Activated T-helper 2 cell treated with anti-CD3 and anti-CD28 coated beads, Interferon-gamma antibody, Interleukin-2, Interleukin-4, amounts not matched to agents 10 μg/mL and 5 μg/mL and 100 μg/mL, durations not matched to agents 14 hours and 24 hours and 36 hours (primary cell): ENCODE measurements around the gene PTPN22. TPM values are rescaled to one million over a fixed set of nuclear protein-coding genes. Genes with fewer than 3 reads are reported as not detected.

Experiments
- DNase-seq: peaks from one replicate; pipeline ENCODE4 v3.0.0; 2021; ENCODE audit warnings: low spot score
- H3K27ac Mint-ChIP-seq: one replicate; pipeline ENCODE4 v1.8.0; 2021; ENCODE audit warnings: mixed read lengths
- H3K27me3 Mint-ChIP-seq: one replicate; pipeline ENCODE4 v1.8.0; 2021; ENCODE audit warnings: low read depth, mixed read lengths
- H3K36me3 Mint-ChIP-seq: one replicate; pipeline ENCODE4 v1.8.0; 2021; ENCODE audit warnings: low read depth, mixed read lengths
- H3K4me1 Mint-ChIP-seq: one replicate; pipeline ENCODE4 v1.8.0; 2021; ENCODE audit warnings: low read depth, mixed read lengths
- H3K4me3 Mint-ChIP-seq: one replicate; pipeline ENCODE4 v1.8.0; 2021; ENCODE audit warnings: low read depth, mild to moderate bottlenecking, moderate library complexity, mixed read lengths
- H3K9me3 Mint-ChIP-seq: one replicate; pipeline ENCODE4 v1.8.0; 2021; ENCODE audit warnings: mixed read lengths
- intact Hi-C: fragments of 100-400 bp; cut with micrococcal nuclease; formaldehyde crosslinking; loops from one replicate; pipeline ENCODE4 v1.15.1; 2023
- total RNA-seq: library from RNA; stranded (reverse); gene quantifications from 2 replicates; pipeline ENCODE4 v1.2.3, GENCODE V29; 2022

PTPN22 gene
- 57.8 and 58.8 TPM in 2 replicates for total RNA-seq

DNA sequence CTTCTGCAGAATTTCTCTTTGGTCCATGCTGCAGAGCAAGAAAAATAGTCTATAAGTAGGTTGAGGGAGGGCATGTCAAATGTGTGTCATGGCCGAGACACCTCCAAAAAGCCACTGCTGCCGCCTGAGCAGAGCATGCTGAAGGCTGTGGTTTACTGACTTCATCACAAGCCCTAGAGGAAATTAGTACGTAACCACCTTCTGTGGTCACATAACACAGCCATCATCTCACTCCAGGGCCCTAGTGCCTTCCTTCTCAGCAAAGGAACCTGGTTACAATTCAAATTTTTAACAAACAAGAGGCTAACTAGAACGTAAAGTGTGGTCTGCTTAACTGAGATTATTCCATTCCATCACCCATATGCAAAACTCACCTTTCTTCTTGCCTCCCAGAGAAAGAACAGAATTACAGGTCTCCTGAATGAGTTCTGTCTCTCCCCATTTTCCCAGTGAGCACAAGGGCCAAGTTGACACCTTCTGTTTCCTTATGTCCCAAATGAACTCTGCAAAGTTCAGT lies at the start of gene PTPN22:
PTPN22 (minus strand) TSS at position 116 of the 517 bp plus-strand sequence.
- Mint-ChIP-seq H3K9me3 (no peaks in the 10 kb centered on the region), H3K4me1 (peaks cover 65% of the 10 kb centered on the region), H3K27me3 (no peaks in the 10 kb centered on the region), H3K27ac (peak within 1 kb of the TSS; percentile 97), H3K4me3 (peak within 1 kb of the TSS; percentile 86), H3K36me3 (peaks cover 32% of the 10 kb centered on the region)
- intact Hi-C loops, result loop anchor here (1.0 kb wide), 3 partner anchors 34 to 59 kb away; partner anchors contain the start of genes DCLRE1B and RSBN1
- peak; percentile 81 for DNase-seq

DNA sequence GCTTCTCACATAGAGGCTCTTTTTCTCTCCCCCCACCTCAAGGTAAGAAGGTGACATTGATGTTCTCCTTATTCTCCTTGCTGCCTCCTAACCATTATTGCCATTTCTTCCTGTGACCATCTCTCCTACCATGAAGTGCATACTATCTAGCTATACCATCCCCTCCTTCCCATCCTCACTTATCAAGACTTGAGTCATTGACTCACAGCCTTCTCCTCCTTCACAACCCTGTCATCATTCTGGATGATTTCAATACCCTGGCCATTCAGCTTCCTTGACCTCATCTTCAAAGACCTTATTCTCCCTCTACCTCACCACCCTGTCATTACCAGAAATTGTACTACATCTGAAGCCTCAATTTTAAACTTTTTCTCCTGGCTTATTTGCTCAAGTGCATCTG lies 46.7 kb upstream of the PTPN22 start:
- intact Hi-C loops, result no loop called here
- no peak overlapping the region for H3K27ac Mint-ChIP-seq
- no peak for DNase-seq
- H3K4me1 Mint-ChIP-seq, result peaks cover 7% of the 10 kb centered on the region
- H3K9me3 Mint-ChIP-seq, result no peaks in the 10 kb centered on the region
- peaks cover 10% of the 10 kb centered on the region for H3K36me3 Mint-ChIP-seq
- H3K4me3 Mint-ChIP-seq, result no peak overlapping the region
- peaks cover 4% of the 10 kb centered on the region for H3K27me3 Mint-ChIP-seq

DNA sequence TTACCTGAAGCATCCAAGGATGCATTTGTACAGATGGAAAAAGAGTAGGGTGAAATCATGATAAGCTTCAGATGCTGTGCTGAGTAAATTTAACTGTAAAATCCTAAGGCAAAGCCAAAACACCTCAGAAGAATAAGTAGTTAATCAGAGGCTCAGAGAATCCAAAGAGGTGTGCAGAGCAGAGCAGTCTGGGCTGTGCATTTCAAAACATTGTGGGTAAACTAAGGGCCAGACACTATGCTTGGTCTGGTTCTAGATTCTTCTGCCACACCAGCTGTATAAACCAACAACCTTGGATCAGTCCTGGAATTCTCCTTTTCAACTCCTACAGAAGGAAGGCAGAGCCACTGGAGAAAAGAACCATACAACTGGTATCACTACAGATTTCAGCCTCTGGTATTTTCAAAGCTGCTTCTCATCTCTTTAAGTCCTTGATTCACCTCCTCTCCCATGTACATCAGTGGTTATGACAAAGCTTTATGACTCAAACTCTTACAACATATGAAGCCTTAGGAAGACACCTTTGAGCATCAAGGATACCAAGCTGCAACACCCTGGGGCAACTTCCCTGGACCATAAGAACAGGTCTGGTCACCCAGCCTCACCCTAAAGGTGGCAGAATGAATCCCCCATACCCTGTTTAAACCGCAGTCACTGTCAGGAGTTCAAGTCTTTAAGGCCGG lies 46.0 kb upstream of the PTPN22 start:
- no peak overlapping the region for H3K27ac Mint-ChIP-seq
- H3K4me1 Mint-ChIP-seq, result peaks cover 11% of the 10 kb centered on the region
- peaks cover 16% of the 10 kb centered on the region for H3K36me3 Mint-ChIP-seq
- H3K9me3 Mint-ChIP-seq, result no peaks in the 10 kb centered on the region
- H3K4me3 Mint-ChIP-seq, result no peak overlapping the region
- no peak for DNase-seq
- peaks cover under 1% of the 10 kb centered on the region for H3K27me3 Mint-ChIP-seq
- intact Hi-C loops, result no loop called here

DNA sequence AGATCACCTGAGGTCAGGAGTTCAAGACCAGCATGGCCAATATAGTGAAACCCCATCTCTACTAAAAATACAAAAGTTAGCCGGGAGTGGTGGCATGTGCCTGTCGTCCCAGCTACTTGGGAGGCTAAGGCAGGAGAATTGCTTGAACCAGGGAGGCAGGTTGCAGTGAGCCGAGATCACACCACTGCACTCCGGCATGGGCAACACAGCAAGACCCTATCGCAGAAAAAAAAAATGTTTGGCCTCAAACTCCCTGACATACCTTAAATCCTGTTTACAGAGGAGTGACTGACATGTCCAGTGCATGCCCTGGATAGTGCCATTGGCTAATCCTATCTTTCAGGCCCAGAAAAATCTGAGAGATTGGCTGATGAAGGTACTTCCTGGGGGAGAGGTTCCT lies 45.5 kb upstream of the PTPN22 start:
- H3K36me3 Mint-ChIP-seq, result peaks cover 18% of the 10 kb centered on the region
- no peaks in the 10 kb centered on the region for H3K9me3 Mint-ChIP-seq
- no peak overlapping the region for H3K27ac Mint-ChIP-seq
- peaks cover 11% of the 10 kb centered on the region for H3K4me1 Mint-ChIP-seq
- H3K4me3 Mint-ChIP-seq, result no peak overlapping the region
- no peaks in the 10 kb centered on the region for H3K27me3 Mint-ChIP-seq
- no peak for DNase-seq
- intact Hi-C loops, result no loop called here

DNA sequence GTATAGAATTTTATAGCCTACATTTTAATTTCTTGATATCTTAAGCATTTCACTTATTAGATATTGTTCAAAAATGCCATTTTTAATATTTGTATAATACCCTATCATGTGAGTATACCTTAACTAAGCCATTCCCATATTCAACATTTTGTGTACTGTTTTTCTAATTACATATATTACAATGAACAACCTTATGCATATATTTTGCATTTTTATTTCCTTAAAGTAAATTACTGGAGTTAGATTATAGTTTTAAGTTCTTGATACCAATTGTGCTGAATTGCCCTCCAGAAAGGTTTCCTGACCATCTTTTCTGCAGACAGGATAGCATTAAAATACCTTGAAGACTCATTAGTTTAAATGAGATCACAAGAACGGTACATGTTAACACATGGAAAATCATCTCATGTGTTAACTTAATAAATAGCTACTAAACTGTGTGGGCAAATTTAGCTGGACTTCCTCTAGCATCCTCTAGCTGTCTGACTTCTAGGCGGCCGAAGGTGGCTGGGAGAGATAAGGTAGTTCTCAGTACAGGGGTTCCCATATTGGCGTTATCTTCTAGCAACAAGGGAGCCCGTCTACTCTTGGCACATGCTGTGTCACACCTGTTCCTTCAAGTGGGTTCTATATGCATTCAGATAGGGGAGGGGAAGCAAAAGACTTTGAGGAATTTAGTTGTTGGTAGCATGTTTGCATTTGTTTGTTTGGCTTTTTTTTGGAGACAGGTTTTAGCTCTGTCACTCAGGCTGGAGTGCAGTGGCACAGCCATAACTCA lies 42.6 kb upstream of the PTPN22 start:
- no peak for DNase-seq
- no peak overlapping the region for H3K4me3 Mint-ChIP-seq
- peaks cover 45% of the 10 kb centered on the region for H3K36me3 Mint-ChIP-seq
- no peaks in the 10 kb centered on the region for H3K9me3 Mint-ChIP-seq
- no peak overlapping the region for H3K27ac Mint-ChIP-seq
- peaks cover 22% of the 10 kb centered on the region for H3K4me1 Mint-ChIP-seq
- intact Hi-C loops, result no loop called here
- no peaks in the 10 kb centered on the region for H3K27me3 Mint-ChIP-seq

DNA sequence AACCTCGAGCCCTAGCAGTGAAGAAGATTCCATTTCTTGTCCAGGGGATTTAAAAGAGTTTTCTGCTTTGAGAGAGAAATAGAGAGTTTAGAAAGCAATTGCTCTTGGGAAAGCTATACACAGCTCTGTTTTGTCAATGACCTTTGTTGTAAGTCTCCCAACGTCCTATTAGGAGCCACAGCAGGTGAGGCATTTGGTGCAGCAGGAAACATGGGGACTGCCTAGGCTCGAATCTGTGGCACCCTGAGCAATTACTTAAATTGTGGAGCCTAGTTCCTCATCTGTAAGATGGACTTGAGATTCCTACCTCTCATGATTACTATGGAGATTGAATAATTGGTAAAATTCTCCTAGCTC lies 41.8 kb upstream of the PTPN22 start:
- Mint-ChIP-seq H3K27ac (no peak overlapping the region), H3K9me3 (no peaks in the 10 kb centered on the region), H3K4me1 (peaks cover 26% of the 10 kb centered on the region), H3K4me3 (no peak overlapping the region), H3K27me3 (no peaks in the 10 kb centered on the region), H3K36me3 (peaks cover 53% of the 10 kb centered on the region)
- intact Hi-C loops, result no loop called here
- DNase-seq, result no peak

DNA sequence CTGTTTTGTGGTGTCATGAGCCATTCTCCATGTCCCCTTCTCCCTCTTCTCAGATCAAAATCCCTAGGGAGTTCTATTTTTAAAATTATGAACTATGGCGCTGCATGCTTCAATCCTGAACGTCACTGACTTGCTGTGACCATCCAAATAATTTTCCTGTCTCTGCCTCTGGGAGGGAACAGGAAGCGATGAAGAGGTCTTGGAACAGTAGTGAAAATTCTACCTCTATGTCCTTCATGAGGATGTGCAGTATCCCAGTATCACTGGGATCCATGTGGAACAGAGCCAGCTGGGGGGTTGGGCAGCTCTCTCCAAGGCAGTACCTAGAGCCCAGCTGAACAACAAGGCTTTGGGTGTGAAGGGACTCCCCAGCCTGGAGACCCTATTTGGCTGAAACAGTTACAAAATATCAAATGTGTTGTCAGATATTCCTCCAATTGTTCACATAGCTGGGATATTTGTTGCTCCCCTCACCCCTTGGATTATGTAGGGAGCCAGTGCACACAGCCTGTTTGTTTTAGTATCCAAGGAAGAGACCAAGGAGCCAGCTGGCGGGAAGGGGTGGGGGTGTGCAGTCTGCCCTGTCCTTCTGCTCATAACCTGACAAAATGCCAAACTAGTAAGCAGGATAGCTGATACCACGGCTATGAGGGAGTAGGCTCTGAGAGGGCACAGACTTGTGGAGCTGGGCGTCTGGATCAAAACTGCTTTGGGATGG lies 41.2 kb upstream of the PTPN22 start:
- Mint-ChIP-seq H3K36me3 (peaks cover 58% of the 10 kb centered on the region), H3K9me3 (no peaks in the 10 kb centered on the region), H3K27me3 (no peaks in the 10 kb centered on the region), H3K4me1 (peaks cover 25% of the 10 kb centered on the region), H3K27ac (no peak overlapping the region), H3K4me3 (no peak overlapping the region)
- intact Hi-C loops, result no loop called here
- no peak for DNase-seq

DNA sequence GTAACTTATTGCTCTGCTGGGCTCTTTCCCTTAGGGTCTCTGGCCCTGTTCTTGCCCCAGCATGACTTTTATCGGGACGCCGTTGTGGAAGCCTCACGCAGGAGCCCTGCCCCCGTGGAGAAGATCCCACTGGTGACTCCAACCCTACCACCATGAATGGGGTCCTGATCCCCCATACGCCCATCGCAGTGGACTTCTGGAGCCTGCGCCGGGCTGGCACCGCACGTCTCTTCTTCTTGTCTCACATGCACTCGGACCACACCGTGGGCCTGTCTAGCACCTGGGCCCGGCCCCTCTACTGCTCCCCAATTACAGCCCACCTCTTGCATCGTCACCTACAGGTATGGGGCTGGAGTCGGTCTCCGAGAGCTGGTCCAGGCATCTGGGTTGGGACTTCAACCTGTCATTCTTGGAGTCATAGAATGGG lies 33.9 kb upstream of the PTPN22 start:
- Mint-ChIP-seq H3K36me3 (peaks cover 67% of the 10 kb centered on the region), H3K9me3 (no peaks in the 10 kb centered on the region), H3K27ac (peak overlapping the region; percentile 97), H3K4me3 (peak overlapping the region; percentile 99), H3K4me1 (peaks cover 59% of the 10 kb centered on the region), H3K27me3 (no peaks in the 10 kb centered on the region)
- no peak for DNase-seq
- intact Hi-C loops, result loop anchor here (1.0 kb wide), 4 partner anchors 24 to 93 kb away; partner anchors contain the start of genes HIPK1, PTPN22 and RSBN1

DNA sequence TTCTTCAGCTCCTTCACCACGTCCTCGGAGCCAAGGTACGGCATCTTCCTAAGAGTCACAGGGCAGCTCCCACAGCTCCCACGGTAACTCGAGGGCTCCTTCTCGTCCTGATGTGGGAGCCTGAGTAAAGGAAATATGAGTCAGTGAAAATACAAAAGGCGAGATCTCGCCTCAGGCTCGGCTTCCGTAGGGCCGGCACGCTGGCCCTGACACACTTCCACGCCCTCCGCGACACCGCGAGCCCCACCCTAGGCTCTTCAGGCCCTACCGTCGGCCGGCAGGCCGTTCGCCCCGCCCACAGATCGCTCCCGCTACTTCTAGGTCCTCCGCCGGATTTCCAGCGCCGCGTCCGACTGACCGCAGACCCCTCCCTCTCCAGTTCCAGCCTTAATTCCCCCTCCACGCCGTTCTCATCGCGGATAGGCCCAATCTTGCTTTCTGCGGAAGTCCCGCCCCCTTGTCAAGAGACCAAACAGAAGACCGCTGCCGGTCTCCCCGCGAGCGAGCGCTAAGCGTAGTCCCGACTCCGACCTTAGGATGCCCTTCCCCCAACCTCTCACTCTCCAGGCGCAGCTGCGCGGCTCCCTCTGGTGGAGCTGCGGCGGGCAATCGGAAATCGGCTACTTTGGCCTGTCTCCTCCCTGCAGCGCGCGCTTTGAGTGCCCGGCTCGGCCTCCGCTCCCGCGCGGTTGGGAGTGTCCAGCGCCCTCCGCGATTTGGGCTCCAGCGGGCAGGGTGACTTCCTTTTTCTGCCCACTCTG lies 33.3 kb upstream of the PTPN22 start, which contains the start of the genes AP4B1 and DCLRE1B:
AP4B1 (minus strand) TSS at position 126 of the 761 bp plus-strand sequence; CDS start at position 44, 82 bp downstream.
DCLRE1B (plus strand) TSS at position 653 of the 761 bp plus-strand sequence. CDS start 261 bp downstream, outside the sequence.
- peaks cover 67% of the 10 kb centered on the region for H3K36me3 Mint-ChIP-seq
- H3K4me3 Mint-ChIP-seq, result peak within 1 kb of the TSS; percentile 99
- peak within 1 kb of the TSS; percentile 97 for H3K27ac Mint-ChIP-seq
- no peaks in the 10 kb centered on the region for H3K9me3 Mint-ChIP-seq
- peak; percentile 99 for DNase-seq
- no peaks in the 10 kb centered on the region for H3K27me3 Mint-ChIP-seq
- peaks cover 59% of the 10 kb centered on the region for H3K4me1 Mint-ChIP-seq
- intact Hi-C loops, result loop anchor here (1.0 kb wide), 4 partner anchors 24 to 93 kb away; partner anchors contain the start of genes HIPK1, PTPN22 and RSBN1

DNA sequence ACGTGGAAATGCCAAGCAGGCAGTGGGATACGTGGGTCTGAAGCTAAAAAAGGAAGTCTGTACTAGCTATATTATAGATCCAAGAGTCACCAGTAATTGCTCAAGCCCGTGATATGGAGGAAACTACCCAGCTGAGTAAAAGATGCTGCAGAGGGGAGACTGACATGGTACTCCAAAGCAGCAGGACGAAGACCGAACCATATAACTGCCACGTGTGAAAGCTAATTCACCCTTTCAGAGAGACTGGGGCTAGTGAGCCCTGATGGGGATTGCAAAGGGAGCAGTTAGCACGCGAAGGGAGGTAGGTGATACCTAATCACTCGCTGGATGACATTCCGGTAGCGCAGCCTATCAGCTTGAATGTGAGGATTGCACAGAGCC lies 32.8 kb upstream of the PTPN22 start:
- peak overlapping the region; percentile 99 for H3K4me3 Mint-ChIP-seq
- peak overlapping the region; percentile 97 for H3K27ac Mint-ChIP-seq
- H3K4me1 Mint-ChIP-seq, result peaks cover 60% of the 10 kb centered on the region
- peaks cover 65% of the 10 kb centered on the region for H3K36me3 Mint-ChIP-seq
- H3K27me3 Mint-ChIP-seq, result no peaks in the 10 kb centered on the region
- no peaks in the 10 kb centered on the region for H3K9me3 Mint-ChIP-seq
- DNase-seq, result no peak
- intact Hi-C loops, result no loop called here

DNA sequence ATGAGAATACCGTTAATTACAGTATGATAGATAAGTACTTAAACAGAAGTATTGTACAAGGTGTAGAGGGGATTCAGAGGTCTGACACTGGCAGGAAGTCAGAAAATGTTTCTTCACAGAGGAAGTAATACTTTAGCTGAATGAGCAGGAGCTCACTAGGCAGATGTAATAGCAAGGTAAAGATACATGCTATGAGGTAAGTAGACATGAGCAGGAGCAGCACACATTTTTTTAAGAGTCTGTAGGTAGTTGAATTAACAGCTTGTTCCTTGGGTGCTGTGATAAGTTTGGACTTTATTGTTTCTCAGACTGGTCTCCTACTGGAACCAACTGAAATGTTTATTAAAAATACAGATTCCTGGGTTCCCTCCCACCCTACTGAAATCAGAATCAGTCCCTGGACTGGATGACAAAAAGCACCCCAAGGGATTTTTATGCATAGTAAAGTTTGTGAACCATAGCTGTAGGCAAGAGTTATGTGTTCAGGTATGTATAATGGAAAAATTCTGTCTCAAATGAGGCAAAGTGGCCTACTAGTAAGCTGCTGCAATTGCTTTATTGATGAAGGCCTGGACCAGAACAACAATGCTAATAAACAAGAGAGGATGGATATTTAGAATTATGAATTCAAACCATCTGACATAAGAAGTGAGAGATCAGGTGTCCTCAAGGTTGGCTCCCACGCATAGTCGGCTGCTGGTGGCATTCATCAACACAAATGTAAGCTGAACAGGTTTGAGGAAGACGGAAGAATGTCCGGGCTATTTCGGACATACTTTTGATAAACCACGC lies 32.2 kb upstream of the PTPN22 start:
- Mint-ChIP-seq H3K27me3 (no peaks in the 10 kb centered on the region), H3K4me1 (peaks cover 57% of the 10 kb centered on the region), H3K9me3 (no peaks in the 10 kb centered on the region), H3K36me3 (peaks cover 66% of the 10 kb centered on the region), H3K4me3 (peak overlapping the region; percentile 99), H3K27ac (peak overlapping the region; percentile 97)
- DNase-seq, result no peak
- intact Hi-C loops, result no loop called here
